CD4-positive, alpha-beta T cell treated with Interleukin-15 for 4 hours (primary cell): ENCODE measurements around the gene OAS3.
"Not testable (repeated sequence)": the region's sequence is repeated elsewhere in the genome, so short reads cannot be mapped to it uniquely, and the experiment has no call there.

Experiments
- DNase-seq: peaks from one replicate; pipeline ENCODE4 v3.0.0-alpha.2; 2020; ENCODE audit warnings: low spot score

The OAS3 gene

GRCh38 chr12:112924986-112925385 is 13.3 kb upstream of the OAS3 start:
- DNase-seq, result no peak

GRCh38 chr12:112926416-112927033 is 11.7 kb upstream of the OAS3 start:
- DNase-seq, result not testable (repeated sequence)

- DNase-seq, result no peak
Measured at GRCh38 chr12:112927475-112927874, 10.8 kb upstream of the OAS3 start.

GRCh38 chr12:112927925-112928324 is 10.3 kb upstream of the OAS3 start:
- DNase-seq, result no peak

- DNase-seq, result no peak
Measured at GRCh38 chr12:112928978-112929377, 9.3 kb upstream of the OAS3 start.

- DNase-seq, result no peak
Measured at GRCh38 chr12:112929715-112930114, 8.6 kb upstream of the OAS3 start.

- no peak for DNase-seq
Measured at GRCh38 chr12:112930350-112930749, 7.9 kb upstream of the OAS3 start.

GRCh38 chr12:112932485-112933128 is 5.7 kb upstream of the OAS3 start:
- no peak for DNase-seq

GRCh38 chr12:112933129-112933505 is 5.2 kb upstream of the OAS3 start:
- no peak for DNase-seq

- DNase-seq, result no peak
Measured at GRCh38 chr12:112936264-112936663, 2.0 kb upstream of the OAS3 start.

- no peak for DNase-seq
Measured at GRCh38 chr12:112936927-112937326, 1.3 kb upstream of the OAS3 start.

- DNase-seq, result no peak
Measured at GRCh38 chr12:112938751-112939150, 477 bp downstream of the OAS3 start.

- DNase-seq, result no peak
Measured at GRCh38 chr12:112939761-112940381, 1.6 kb downstream of the OAS3 start.

GRCh38 chr12:112941528-112942335 is 3.5 kb downstream of the OAS3 start:
- DNase-seq, result no peak

- no peak for DNase-seq
Measured at GRCh38 chr12:112942572-112942971, 4.3 kb downstream of the OAS3 start.

- no peak for DNase-seq
Measured at GRCh38 chr12:112944024-112944690, 5.9 kb downstream of the OAS3 start.

- DNase-seq, result no peak
Measured at GRCh38 chr12:112945515-112945914, 7.2 kb downstream of the OAS3 start.

GRCh38 chr12:112946236-112947000 is 8.1 kb downstream of the OAS3 start:
- DNase-seq, result no peak

GRCh38 chr12:112947314-112947713 is 9.0 kb downstream of the OAS3 start:
- no peak for DNase-seq

- DNase-seq, result no peak
Measured at GRCh38 chr12:112947761-112948160, 9.5 kb downstream of the OAS3 start.

GRCh38 chr12:112948806-112949205 is 10.5 kb downstream of the OAS3 start:
- no peak for DNase-seq
